Panc1 (cell line): ENCODE results near the gene RIMKLB. TPM values are rescaled to one million over a fixed set of nuclear protein-coding genes. Genes with fewer than 3 reads are reported as not detected.
"Not testable (repeated sequence)": the region's sequence is repeated elsewhere in the genome, so short reads cannot be mapped to it uniquely, and the experiment has no call there.

Experiments used
- ATAC-seq: fragments of 200-7000 bp; cut with Tn5 transposase; 2 replicates; pipeline ENCODE4 v1.9.1; 2020; ENCODE audit warnings: mild to moderate bottlenecking, moderate library complexity
- BruUV-seq: library from RNA; stranded (reverse); fragments of 400-500 nt; replicated peaks from 2 replicates; lab custom pipeline; 2021; lab: Mats Ljungman, UMichigan
- CTCF ChIA-PET: fragments of 300-600 bp; sonication (Branson Sonifier 250); formaldehyde crosslinking; loops from one replicate; lab custom pipeline; 2022; ENCODE audit warnings: antibody characterized with exemption; lab: Charles Lee
- POLR2A ChIA-PET: fragments of 300-600 bp; sonication (Branson Sonifier 250); formaldehyde crosslinking; loops from one replicate; lab custom pipeline; 2022; ENCODE audit warnings: antibody characterized with exemption; lab: Charles Lee
- DNase-seq: peaks from one replicate; pipeline ENCODE4 v3.0.0-alpha.2; 2010; ENCODE audit warnings: low read depth, low spot score
- H3K27ac ChIP-seq: 2 replicates; pipeline ENCODE4 v1.5.1; 2011; ENCODE audit warnings: mild to moderate bottlenecking, low read length, inconsistent platforms
- H3K27me3 ChIP-seq: fragments of 200-500 bp; sonication (Bioruptor generic); 2 replicates; pipeline ENCODE4 v1.6.0; 2014; ENCODE audit warnings: low read length, inconsistent platforms; ENCODE audit not compliant: control insufficient read depth, insufficient read depth
- H3K36me3 ChIP-seq: fragments of 200-500 bp; sonication (Bioruptor generic); 2 replicates; pipeline ENCODE4 v1.5.1; 2014; ENCODE audit warnings: inconsistent platforms, mild to moderate bottlenecking, low read length, moderate library complexity; ENCODE audit not compliant: control insufficient read depth, insufficient read depth
- H3K4me1 ChIP-seq: 2 replicates; pipeline ENCODE4 v1.5.1; 2011; ENCODE audit warnings: inconsistent platforms, mild to moderate bottlenecking, low read length, moderate library complexity; ENCODE audit not compliant: control insufficient read depth, insufficient read depth
- H3K4me3 ChIP-seq, 2 experiments: 2 replicates each; pipeline ENCODE4 v1.5.1; 2011 to 2012; ENCODE audit warnings: low read depth in 2 of 2, low read length in 2 of 2, mild to moderate bottlenecking in 2 of 2, inconsistent platforms in 1 of 2, moderate library complexity in 1 of 2
- H3K9me3 ChIP-seq: fragments of 200-500 bp; sonication (Bioruptor generic); 2 replicates; pipeline ENCODE4 v1.5.1; 2014; ENCODE audit warnings: low read depth, mild to moderate bottlenecking, inconsistent platforms, low read length, moderate library complexity; ENCODE audit not compliant: control insufficient read depth, insufficient read depth
- CTCF ChIP-seq: fragments of 450-650 bp; IDR thresholded peaks from 2 replicates; pipeline ENCODE4 v1.5.1; 2017; ENCODE audit warnings: mild to moderate bottlenecking
- POLR2AphosphoS5 ChIP-seq: IDR thresholded peaks from 2 replicates; pipeline ENCODE4 v1.6.1; 2012; ENCODE audit warnings: mild to moderate bottlenecking, low read depth, low read length, moderate library complexity
- REST ChIP-seq, 2 experiments: IDR thresholded peaks; 2 replicates each; pipeline ENCODE4 v1.6.1; 2011 to 2012; ENCODE audit warnings: low read depth in 2 of 2, control low read depth in 1 of 2, low read length in 1 of 2, mild to moderate bottlenecking in 1 of 2, moderate library complexity in 1 of 2; ENCODE audit not compliant: insufficient read depth in 1 of 2
- SIN3A ChIP-seq: IDR thresholded peaks from 2 replicates; pipeline ENCODE4 v1.6.1; 2012; ENCODE audit warnings: low read depth, mild to moderate bottlenecking, low read length, moderate library complexity, borderline replicate concordance; ENCODE audit not compliant: insufficient read depth
- TCF7L2 ChIP-seq: IDR thresholded peaks from 2 replicates; pipeline ENCODE4 v1.6.1; 2011; ENCODE audit warnings: mild to moderate bottlenecking, low read depth, low read length, inconsistent platforms
- in situ Hi-C: cut with HindIII; loops from 2 replicates; pipeline ENCODE4 v1.10.0; 2016; ENCODE audit warnings: low sequenced_read_pairs, low pct_unique_long_range_greater_than_20kb
- intact Hi-C: fragments of 100-400 bp; cut with micrococcal nuclease; formaldehyde crosslinking; loops from one replicate; pipeline ENCODE4 v1.10.0; 2022; ENCODE audit not compliant: unreplicated experiment
- total RNA-seq: library from RNA; stranded (reverse); gene quantifications from one replicate; pipeline ENCODE4 v1.2.1, GENCODE V29; 2021; ENCODE audit not compliant: unreplicated experiment

The RIMKLB gene
- total RNA-seq, 1 experiment from 2014 or later, result 17.1 TPM

- BruUV-seq, in situ Hi-C loops, POLR2A ChIA-PET, DNase-seq, ATAC-seq, H3K4me1 ChIP-seq, H3K4me3 ChIP-seq, H3K9me3 ChIP-seq, intact Hi-C loops, H3K27ac ChIP-seq, H3K27me3 ChIP-seq, CTCF ChIA-PET, H3K36me3 ChIP-seq: not testable (repeated sequence)
Measured at GRCh38 chr12:8794611-8795010, 96.8 kb downstream of the RIMKLB start.

- CTCF ChIA-PET, result no interaction called here
- H3K9me3 ChIP-seq, result no peaks in the 10 kb centered on the region
- no peaks in the 10 kb centered on the region for H3K27me3 ChIP-seq
- ATAC-seq, result no peak
- TF ChIP-seq POLR2AphosphoS5 (no peak), TCF7L2 (no peak), CTCF (no peak), REST (IDR thresholded peaks at IDR 0.05; ENCODE audit: insufficient read depth in 1 of 2, low read depth in 2 of 2, low read length in 1 of 2) (no peak), SIN3A (no peak)
- intact Hi-C loops (no loop called here), in situ Hi-C loops (no loop called here)
- H3K36me3 ChIP-seq, result no peaks in the 10 kb centered on the region
- no TSS peak for BruUV-seq
- no peaks in the 10 kb centered on the region for H3K4me1 ChIP-seq
- no peak overlapping the region for H3K27ac ChIP-seq
- POLR2A ChIA-PET, result no interaction called here
- no peak overlapping the region for H3K4me3 ChIP-seq
- DNase-seq, result no peak
Measured at GRCh38 chr12:8796831-8797626, 99.2 kb downstream of the RIMKLB start.

GRCh38 chr12:8801213-8801612, 103.4 kb downstream of the RIMKLB start:
- in situ Hi-C loops, CTCF ChIA-PET, H3K4me1 ChIP-seq, H3K27ac ChIP-seq, POLR2A ChIA-PET, ATAC-seq, DNase-seq, H3K27me3 ChIP-seq, intact Hi-C loops, BruUV-seq, H3K9me3 ChIP-seq, H3K4me3 ChIP-seq, H3K36me3 ChIP-seq: not testable (repeated sequence)

GRCh38 chr12:8804833-8805232, 107.0 kb downstream of the RIMKLB start:
- H3K36me3 ChIP-seq, in situ Hi-C loops, DNase-seq, BruUV-seq, H3K4me3 ChIP-seq, ATAC-seq, intact Hi-C loops, H3K4me1 ChIP-seq, POLR2A ChIA-PET, H3K27ac ChIP-seq, CTCF ChIA-PET, H3K9me3 ChIP-seq, H3K27me3 ChIP-seq: not testable (repeated sequence)

GRCh38 chr12:8805487-8805886, 107.7 kb downstream of the RIMKLB start:
- POLR2A ChIA-PET, BruUV-seq, H3K27me3 ChIP-seq, in situ Hi-C loops, H3K4me1 ChIP-seq, H3K36me3 ChIP-seq, intact Hi-C loops, H3K27ac ChIP-seq, H3K4me3 ChIP-seq, ATAC-seq, H3K9me3 ChIP-seq, DNase-seq, CTCF ChIA-PET: not testable (repeated sequence)
